ENCODE measurements around the gene GPR152.

The GPR152 gene

DNA sequence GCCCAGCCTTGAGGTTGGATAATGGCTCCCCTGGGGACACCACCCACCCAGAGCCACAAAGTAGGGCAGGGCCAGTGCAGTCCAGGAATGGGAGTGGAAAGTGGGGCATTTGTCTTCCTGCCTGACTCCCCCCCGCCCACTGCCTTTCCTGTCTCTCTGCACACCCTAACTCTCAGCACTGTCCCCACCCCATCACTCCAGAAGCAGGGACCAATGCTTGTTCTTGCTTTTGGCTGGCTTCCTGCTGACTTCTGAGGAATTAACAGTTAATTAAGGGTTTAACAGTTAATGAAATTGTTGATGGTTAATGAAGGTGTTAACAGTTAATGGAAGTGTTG is 47.9 kb upstream of the GPR152 start:
- H3K4me1 ChIP-seq (ENCODE audit: low read length), result peaks cover 8% of the 10 kb centered on the region
- no peak overlapping the region for H3K9ac ChIP-seq (ENCODE audit: low read length)
- no peaks in the 10 kb centered on the region for H3K9me3 ChIP-seq (ENCODE audit: insufficient read depth, low read length)
- no peak overlapping the region for H2AFZ ChIP-seq (ENCODE audit: low read depth, low read length)
- H4K20me1 ChIP-seq (ENCODE audit: insufficient read depth, low read length), result peaks cover 26% of the 10 kb centered on the region
- H3K79me2 ChIP-seq (ENCODE audit: low read length), result peaks cover 16% of the 10 kb centered on the region
- no peak overlapping the region for H3K27ac ChIP-seq (ENCODE audit: low read length)
- TF ChIP-seq EZH2phosphoT487 (IDR thresholded peaks at IDR 0.05; ENCODE audit: low read depth), result no peak
- TF ChIP-seq, protein P1, sequence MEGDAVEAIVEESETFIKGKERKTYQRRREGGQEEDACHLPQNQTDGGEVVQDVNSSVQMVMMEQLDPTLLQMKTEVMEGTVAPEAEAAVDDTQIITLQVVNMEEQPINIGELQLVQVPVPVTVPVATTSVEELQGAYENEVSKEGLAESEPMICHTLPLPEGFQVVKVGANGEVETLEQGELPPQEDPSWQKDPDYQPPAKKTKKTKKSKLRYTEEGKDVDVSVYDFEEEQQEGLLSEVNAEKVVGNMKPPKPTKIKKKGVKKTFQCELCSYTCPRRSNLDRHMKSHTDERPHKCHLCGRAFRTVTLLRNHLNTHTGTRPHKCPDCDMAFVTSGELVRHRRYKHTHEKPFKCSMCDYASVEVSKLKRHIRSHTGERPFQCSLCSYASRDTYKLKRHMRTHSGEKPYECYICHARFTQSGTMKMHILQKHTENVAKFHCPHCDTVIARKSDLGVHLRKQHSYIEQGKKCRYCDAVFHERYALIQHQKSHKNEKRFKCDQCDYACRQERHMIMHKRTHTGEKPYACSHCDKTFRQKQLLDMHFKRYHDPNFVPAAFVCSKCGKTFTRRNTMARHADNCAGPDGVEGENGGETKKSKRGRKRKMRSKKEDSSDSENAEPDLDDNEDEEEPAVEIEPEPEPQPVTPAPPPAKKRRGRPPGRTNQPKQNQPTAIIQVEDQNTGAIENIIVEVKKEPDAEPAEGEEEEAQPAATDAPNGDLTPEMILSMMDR (IDR thresholded peaks at IDR 0.05; ENCODE audit: low read depth, low read length), result no peak
- H3K4me2 ChIP-seq (ENCODE audit: low read length), result no peak overlapping the region
- peaks cover 56% of the 10 kb centered on the region for H3K36me3 ChIP-seq (replicated peaks; ENCODE audit: low read depth, low read length)
- H3K4me3 ChIP-seq (ENCODE audit: low read length), result no peak overlapping the region
- H3K27me3 ChIP-seq (ENCODE audit: low read depth, low read length), result no peaks in the 10 kb centered on the region

DNA sequence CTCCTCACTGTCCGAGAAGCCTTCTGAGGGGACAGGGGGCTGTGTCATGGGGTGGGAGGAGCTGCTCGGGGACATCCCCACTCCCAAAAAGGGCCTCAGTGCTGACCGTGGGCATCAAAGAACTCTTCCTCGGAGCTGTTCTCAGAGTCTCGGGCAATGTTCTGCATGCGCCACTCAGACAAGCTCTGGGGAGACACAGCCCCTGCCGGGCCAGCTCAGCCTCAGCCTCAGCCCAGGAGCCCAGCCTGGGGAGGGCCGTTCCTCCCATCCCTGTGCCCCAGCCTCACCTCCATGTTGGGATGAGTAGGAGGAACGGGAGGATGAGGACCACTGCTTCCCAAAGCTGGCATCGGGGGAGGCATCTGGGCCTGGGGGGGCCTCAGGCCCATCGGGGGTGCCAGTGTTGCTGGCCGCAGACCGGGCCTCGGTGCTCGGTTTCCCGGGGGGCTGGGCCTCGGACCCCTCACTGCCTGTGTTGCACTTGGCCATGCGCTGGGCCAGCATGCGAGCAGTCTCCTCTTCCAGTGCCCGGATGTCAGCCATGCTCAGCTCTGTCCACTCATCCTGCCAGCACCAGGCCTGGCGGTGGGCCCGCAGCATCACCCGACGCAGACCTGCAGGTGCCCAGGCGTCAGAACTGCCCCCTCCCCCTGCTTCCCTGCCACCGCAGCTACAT is 47.4 kb upstream of the GPR152 start:
- peaks cover 61% of the 10 kb centered on the region for H3K36me3 ChIP-seq (replicated peaks; ENCODE audit: low read depth, low read length)

DNA sequence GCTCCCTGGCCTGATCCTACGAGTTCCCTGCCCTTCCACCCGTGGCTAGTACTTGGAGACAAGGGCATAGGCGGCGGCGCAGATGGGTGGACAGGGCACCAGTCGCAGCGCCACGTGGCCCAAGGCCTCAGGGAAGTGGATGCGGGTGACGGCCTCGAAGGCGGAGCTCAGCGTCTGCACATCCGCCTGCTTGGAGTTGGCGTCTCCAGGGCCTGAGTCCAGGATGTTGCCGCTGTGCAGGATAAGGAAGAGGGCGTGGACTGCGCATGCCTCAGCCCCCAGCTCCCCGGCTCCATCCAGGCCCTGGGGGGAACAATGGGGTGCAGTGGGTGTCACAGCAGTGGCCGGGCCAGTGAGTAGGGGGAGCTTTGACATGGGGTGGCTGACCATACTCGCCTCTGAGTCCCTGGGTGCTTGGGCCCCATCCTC is 46.0 kb upstream of the GPR152 start:
- Histone ChIP-seq H3K27me3 (ENCODE audit: low read depth, low read length) (no peaks in the 10 kb centered on the region), H3K9me3 (ENCODE audit: insufficient read depth, low read length) (no peaks in the 10 kb centered on the region), H3K79me2 (ENCODE audit: low read length) (peaks cover 2% of the 10 kb centered on the region; the same call in 1 of the 2 replicates), H3K4me2 (ENCODE audit: low read length) (no peak overlapping the region), H3K9ac (ENCODE audit: low read length) (no peak overlapping the region), H4K20me1 (ENCODE audit: insufficient read depth, low read length) (peaks cover 21% of the 10 kb centered on the region), H3K27ac (ENCODE audit: low read length) (no peak overlapping the region), H3K36me3 (replicated peaks; ENCODE audit: low read depth, low read length) (peaks cover 73% of the 10 kb centered on the region), H3K4me3 (ENCODE audit: low read length) (no peak overlapping the region), H2AFZ (ENCODE audit: low read depth, low read length) (no peak overlapping the region), H3K4me1 (ENCODE audit: low read length) (0 out of 2 replicates have a peak, but pooled peaks cover under 1% of the 10 kb centered on the region)
- TF ChIP-seq, protein P1 (IDR thresholded peaks at IDR 0.05; ENCODE audit: low read depth, low read length), result no peak
- no peak for TF ChIP-seq EZH2phosphoT487 (IDR thresholded peaks at IDR 0.05; ENCODE audit: low read depth)

More for the DNA sequence above, 47.4 kb upstream of the GPR152 start:
- Histone ChIP-seq H4K20me1 (ENCODE audit: insufficient read depth, low read length) (peaks cover 26% of the 10 kb centered on the region), H2AFZ (ENCODE audit: low read depth, low read length) (no peak overlapping the region), H3K9me3 (ENCODE audit: insufficient read depth, low read length) (no peaks in the 10 kb centered on the region), H3K4me3 (ENCODE audit: low read length) (no peak overlapping the region), H3K79me2 (ENCODE audit: low read length) (peaks cover 16% of the 10 kb centered on the region), H3K4me1 (ENCODE audit: low read length) (peaks cover 6% of the 10 kb centered on the region; the same call in 1 of the 2 replicates), H3K27me3 (ENCODE audit: low read depth, low read length) (no peaks in the 10 kb centered on the region), H3K27ac (ENCODE audit: low read length) (no peak overlapping the region), H3K4me2 (ENCODE audit: low read length) (no peak overlapping the region), H3K9ac (ENCODE audit: low read length) (no peak overlapping the region)
- TF ChIP-seq, protein P1 (IDR thresholded peaks at IDR 0.05; ENCODE audit: low read depth, low read length), result no peak
- no peak for TF ChIP-seq EZH2phosphoT487 (IDR thresholded peaks at IDR 0.05; ENCODE audit: low read depth)

DNA sequence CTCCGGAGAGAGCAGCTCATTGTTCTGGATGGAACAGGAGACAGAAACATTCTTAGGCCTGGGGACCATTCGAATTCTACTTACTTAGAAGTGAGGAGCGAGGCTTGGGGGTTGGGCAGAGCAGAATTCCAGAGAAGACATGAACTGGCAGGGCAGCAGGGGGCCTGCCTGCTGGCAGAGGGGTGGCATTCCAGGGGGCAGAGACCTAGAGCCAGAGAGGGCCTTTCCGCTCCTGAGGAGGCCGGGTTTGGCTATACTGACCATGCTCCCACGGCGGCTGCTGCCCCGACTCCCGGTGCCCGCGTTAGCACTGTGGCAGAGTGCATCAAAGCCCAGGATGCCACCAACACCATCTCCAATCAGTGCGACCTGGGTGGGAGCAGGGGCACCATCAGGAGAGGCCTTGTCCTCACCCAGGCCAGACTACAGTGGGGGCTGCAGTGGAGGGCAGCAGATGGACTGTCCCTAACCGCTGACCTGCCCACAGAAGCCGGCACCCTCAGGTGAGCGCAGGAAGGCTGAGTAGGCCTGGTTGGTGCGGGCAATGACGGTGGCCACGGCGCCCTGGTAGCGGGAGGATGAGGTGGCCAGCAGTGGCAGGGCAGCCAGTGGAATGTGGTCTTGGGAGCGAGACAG is 45.2 kb upstream of the GPR152 start:
- Histone ChIP-seq H3K27me3 (ENCODE audit: low read depth, low read length) (no peaks in the 10 kb centered on the region), H3K9ac (ENCODE audit: low read length) (no peak overlapping the region), H3K27ac (ENCODE audit: low read length) (no peak overlapping the region), H3K36me3 (replicated peaks; ENCODE audit: low read depth, low read length) (peaks cover 77% of the 10 kb centered on the region), H3K4me2 (ENCODE audit: low read length) (no peak overlapping the region), H3K4me3 (ENCODE audit: low read length) (no peak overlapping the region), H3K9me3 (ENCODE audit: insufficient read depth, low read length) (no peaks in the 10 kb centered on the region), H4K20me1 (ENCODE audit: insufficient read depth, low read length) (peaks cover 13% of the 10 kb centered on the region), H3K79me2 (ENCODE audit: low read length) (no peaks in the 10 kb centered on the region), H2AFZ (ENCODE audit: low read depth, low read length) (no peak overlapping the region), H3K4me1 (ENCODE audit: low read length) (no peaks in the 10 kb centered on the region)
- TF ChIP-seq EZH2phosphoT487 (IDR thresholded peaks at IDR 0.05; ENCODE audit: low read depth), result no peak
- TF ChIP-seq, protein P1 (IDR thresholded peaks at IDR 0.05; ENCODE audit: low read depth, low read length), result no peak

Measured in OCI-LY3 (cell line).